Skeletal muscle tissue (tissue), 4 donors: ENCODE results near the gene NFE2. TPM values are rescaled to one million over a fixed set of nuclear protein-coding genes. Genes with fewer than 3 reads are reported as not detected.
"Not testable (repeated sequence)": the region's sequence is repeated elsewhere in the genome, so short reads cannot be mapped to it uniquely, and the experiment has no call there.

Experiments
- H3K27ac ChIP-seq: one replicate; pipeline ENCODE4 v1.7.0; 2013; ENCODE audit warnings: mild to moderate bottlenecking, low read depth, low read length, inconsistent platforms
- H3K27me3 ChIP-seq, 3 donors: one replicate each; pipeline ENCODE4 v1.7.0; 2013; ENCODE audit warnings: low read length in 3 of 3; ENCODE audit not compliant: control insufficient read depth in 3 of 3, insufficient read depth in 3 of 3
- H3K36me3 ChIP-seq, 3 donors: one replicate each; pipeline ENCODE4 v1.7.0; 2013; ENCODE audit warnings: low read length in 3 of 3; ENCODE audit not compliant: control insufficient read depth in 3 of 3, insufficient read depth in 3 of 3
- H3K4me1 ChIP-seq, 3 donors: one replicate each; pipeline ENCODE4 v1.7.0; 2013; ENCODE audit warnings: low read length in 3 of 3, mild to moderate bottlenecking in 3 of 3; ENCODE audit not compliant: control insufficient read depth in 3 of 3, insufficient read depth in 3 of 3
- H3K4me3 ChIP-seq, 3 donors: one replicate each; pipeline ENCODE4 v1.7.0; 2013; ENCODE audit warnings: low read length in 3 of 3
- H3K9ac ChIP-seq, 3 donors: one replicate each; pipeline ENCODE4 v1.7.0; 2013; ENCODE audit warnings: low read length in 3 of 3, mild to moderate bottlenecking in 3 of 3, moderate library complexity in 2 of 3, low read depth in 1 of 3
- H3K9me3 ChIP-seq, 3 donors: one replicate each; pipeline ENCODE4 v1.7.0; 2013; ENCODE audit warnings: low read length in 3 of 3; ENCODE audit not compliant: control insufficient read depth in 3 of 3
- total RNA-seq: library from RNA; depleted of rRNA; stranded (reverse); fragments of >200 nt; gene quantifications from one replicate; pipeline ENCODE4 v1.2.3, GENCODE V29; 2014
- donor health status: Osteomylitis.

The NFE2 gene
- total RNA-seq, 1 donor from 2014 or later: 5.2 TPM

DNA sequence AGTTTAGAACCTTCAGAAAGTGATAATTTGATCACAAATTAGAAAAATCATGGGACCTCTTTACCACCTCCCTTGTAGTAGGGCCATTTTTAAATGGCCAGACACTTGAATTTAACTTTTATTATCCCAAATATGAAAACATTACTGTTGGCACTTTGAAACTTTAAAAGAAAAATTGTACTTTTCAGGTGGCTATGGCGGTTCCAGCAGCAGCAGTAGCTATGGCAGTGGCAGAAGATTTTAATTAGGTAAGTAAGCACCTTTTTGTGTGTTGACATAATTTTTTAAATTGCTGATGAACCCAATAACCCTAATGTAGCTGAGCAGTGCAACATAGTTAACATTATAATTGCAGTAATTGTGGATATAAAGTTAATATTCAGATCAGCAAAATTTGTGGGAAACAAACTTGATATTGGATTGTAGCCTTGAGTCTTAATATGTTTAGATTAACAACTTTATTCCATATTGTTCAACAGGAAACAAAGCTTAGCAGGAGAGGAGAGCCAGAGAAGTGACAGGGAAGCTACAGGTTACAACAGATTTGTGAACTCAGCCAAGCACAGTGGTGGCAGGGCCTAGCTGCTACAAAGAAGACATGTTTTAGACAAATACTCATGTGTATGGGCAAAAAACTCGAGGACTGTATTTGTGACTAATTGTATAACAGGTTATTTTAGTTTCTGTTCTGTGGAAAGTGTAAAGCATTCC, 16.6 kb downstream of the NFE2 start:
- Histone ChIP-seq H3K4me1 (peaks cover 64 to 79% (median 68%) of the 10 kb centered on the region in 3 donors), H3K9ac (peak overlapping the region in 2 of 3 donors; percentile 34 to 52), H3K4me3 (peak overlapping the region in 1 of 3 donors; percentile 17), H3K36me3 (peaks cover 36 to 60% (median 52%) of the 10 kb centered on the region in 3 donors)
- not testable (repeated sequence) for H3K9me3 ChIP-seq, H3K27me3 ChIP-seq, H3K27ac ChIP-seq

GRCh38 chr12:54282949-54283593, 17.7 kb downstream of the NFE2 start:
- Histone ChIP-seq H3K27me3 (no peaks in the 10 kb centered on the region), H3K27ac (no peak overlapping the region), H3K36me3 (peaks cover 36 to 60% (median 49%) of the 10 kb centered on the region in 3 donors), H3K9ac (peak overlapping the region; percentile 27 to 96 (median 43)), H3K4me1 (peaks cover 70 to 76% (median 72%) of the 10 kb centered on the region in 3 donors), H3K4me3 (peak overlapping the region; percentile 16 to 89 (median 32)), H3K9me3 (no peaks in the 10 kb centered on the region)

- H3K27me3 ChIP-seq, H3K9me3 ChIP-seq: not testable (repeated sequence)
- peak overlapping the region; percentile 89 to 97 (median 97) for H3K4me3 ChIP-seq
- peaks cover 27 to 48% (median 41%) of the 10 kb centered on the region in 3 donors for H3K36me3 ChIP-seq
- H3K9ac ChIP-seq: peak overlapping the region; percentile 86 to 99 (median 96)
- peaks cover 61 to 69% (median 65%) of the 10 kb centered on the region in 3 donors for H3K4me1 ChIP-seq
- peak overlapping the region; percentile 97 for H3K27ac ChIP-seq
These were observed 19.1 kb downstream of the NFE2 start for GRCh38 chr12:54281694-54282093.

DNA sequence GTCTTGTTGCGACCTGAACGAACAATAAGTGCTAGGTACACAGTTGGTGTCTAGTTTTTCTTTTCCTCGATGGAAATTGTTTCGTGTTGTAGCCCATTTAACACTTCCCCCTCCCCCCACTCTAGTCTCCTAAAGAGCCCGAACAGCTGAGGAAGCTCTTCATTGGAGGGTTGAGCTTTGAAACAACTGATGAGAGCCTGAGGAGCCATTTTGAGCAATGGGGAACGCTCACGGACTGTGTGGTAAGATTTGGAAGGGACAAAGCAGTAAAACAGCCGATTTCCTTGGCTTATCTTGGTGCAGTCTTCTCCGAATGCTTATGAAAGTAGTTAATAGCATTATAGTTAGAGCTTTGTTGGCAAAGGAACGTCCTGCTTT, 19.6 kb downstream of the NFE2 start:
- not testable (repeated sequence) for H3K27me3 ChIP-seq, H3K9me3 ChIP-seq
- Histone ChIP-seq H3K4me1 (peaks cover 59 to 65% (median 60%) of the 10 kb centered on the region in 3 donors), H3K36me3 (peaks cover 27 to 44% (median 38%) of the 10 kb centered on the region in 3 donors), H3K27ac (peak overlapping the region; percentile 97), H3K4me3 (peak overlapping the region; percentile 89 to 97 (median 97)), H3K9ac (peak overlapping the region; percentile 86 to 99 (median 96))

DNA sequence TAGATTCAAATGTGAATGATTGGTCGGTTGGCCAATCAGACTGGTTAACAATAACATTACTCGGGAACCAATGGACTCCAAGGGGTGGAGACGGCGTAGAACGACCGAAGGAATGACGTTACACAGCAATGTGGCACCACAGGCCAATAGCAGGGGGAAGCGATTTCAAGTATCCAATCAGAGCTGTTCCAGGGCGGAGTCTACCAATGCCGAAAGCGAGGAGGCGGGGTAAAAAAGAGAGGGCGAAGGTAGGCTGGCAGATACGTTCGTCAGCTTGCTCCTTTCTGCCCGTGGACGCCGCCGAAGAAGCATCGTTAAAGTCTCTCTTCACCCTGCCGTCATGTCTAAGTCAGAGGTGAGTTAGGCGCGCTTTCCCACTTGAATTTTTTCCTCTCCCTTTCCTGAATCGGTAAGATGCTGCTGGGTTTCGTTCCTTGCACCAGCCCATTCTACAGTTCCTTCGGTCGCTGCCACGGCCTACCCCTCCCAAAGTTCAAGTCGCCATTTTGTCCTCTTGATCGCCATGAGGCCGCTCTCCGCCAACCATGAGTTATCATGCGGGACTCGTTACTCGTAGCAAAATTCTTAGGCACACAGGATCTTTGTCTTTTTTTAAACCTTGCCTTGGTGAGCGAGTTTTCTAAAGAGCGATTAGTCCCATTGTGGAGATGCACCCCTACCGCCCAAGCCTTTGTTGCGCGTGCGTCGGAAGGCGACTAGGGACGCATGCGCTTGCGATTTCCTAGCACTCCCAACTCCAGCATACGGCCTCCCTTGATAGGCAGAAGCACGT, 20.2 kb downstream of the NFE2 start, which contains the start of gene HNRNPA1:
Gene HNRNPA1 (plus strand): TSS at position 259 of the 793 bp plus-strand sequence. CDS start 82 bp downstream, at position 341.
- peak within 1 kb of the TSS; percentile 89 to 97 (median 97) for H3K4me3 ChIP-seq
- peak within 1 kb of the TSS; percentile 97 for H3K27ac ChIP-seq
- H3K36me3 ChIP-seq: peaks cover 27 to 38% (median 33%) of the 10 kb centered on the region in 3 donors
- H3K9ac ChIP-seq: peak within 1 kb of the TSS; percentile 89 to 99 (median 96)
- no peaks in the 10 kb centered on the region for H3K9me3 ChIP-seq
- H3K4me1 ChIP-seq: peaks cover 54 to 60% (median 55%) of the 10 kb centered on the region in 3 donors
- H3K27me3 ChIP-seq: no peaks in the 10 kb centered on the region

DNA sequence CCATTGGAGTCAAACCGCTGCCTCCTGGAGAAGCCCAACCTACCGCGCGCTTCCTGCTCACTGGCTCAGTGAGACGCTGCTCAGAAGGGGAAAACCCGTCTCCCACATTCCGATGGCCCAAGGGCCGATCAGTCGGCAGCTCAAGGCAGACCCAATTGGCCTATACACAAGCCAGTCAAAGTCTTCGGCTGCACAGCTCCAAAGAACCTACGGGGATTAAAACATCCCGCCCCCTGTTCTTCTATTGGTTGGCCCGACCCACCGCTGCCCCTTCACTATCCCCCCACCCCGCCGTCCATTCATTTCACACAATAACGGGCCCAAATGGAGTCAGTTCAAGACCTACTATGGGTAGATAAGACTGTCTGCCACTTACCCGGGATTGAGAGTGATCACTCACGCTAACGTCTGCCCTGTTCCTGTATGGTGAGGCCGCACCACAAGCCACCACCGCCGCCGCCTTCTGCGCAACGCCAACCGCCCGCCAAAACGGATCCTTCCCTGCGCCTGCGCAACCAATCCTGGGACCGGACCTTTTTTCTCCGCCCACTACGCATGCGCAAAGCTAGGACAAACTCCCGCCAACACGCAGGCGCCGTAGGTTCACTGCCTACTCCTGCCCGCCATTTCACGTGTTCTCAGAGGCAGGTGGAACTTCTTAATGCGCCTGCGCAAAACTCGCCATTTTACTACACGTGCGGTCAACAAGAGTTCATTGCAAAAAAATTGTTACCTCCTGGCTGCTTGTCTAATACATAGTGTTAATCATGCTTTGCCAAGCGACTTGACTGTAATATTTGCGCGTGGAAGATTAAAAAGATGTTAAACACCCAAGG, 21.0 kb downstream of the NFE2 start, which contains the start of gene CBX5:
Gene CBX5 (minus strand): TSS at position 491 of the 836 bp plus-strand sequence. CDS start 22,472 bp downstream, outside the sequence.
- peak within 1 kb of the TSS; percentile 89 to 97 (median 97) for H3K4me3 ChIP-seq
- peaks cover 24 to 33% (median 27%) of the 10 kb centered on the region in 3 donors for H3K36me3 ChIP-seq
- H3K9ac ChIP-seq: peak within 1 kb of the TSS; percentile 89 to 99 (median 96)
- no peaks in the 10 kb centered on the region for H3K9me3 ChIP-seq
- no peaks in the 10 kb centered on the region for H3K27me3 ChIP-seq
- H3K4me1 ChIP-seq: peaks cover 48 to 52% (median 50%) of the 10 kb centered on the region in 3 donors
- peak within 1 kb of the TSS; percentile 97 for H3K27ac ChIP-seq

DNA sequence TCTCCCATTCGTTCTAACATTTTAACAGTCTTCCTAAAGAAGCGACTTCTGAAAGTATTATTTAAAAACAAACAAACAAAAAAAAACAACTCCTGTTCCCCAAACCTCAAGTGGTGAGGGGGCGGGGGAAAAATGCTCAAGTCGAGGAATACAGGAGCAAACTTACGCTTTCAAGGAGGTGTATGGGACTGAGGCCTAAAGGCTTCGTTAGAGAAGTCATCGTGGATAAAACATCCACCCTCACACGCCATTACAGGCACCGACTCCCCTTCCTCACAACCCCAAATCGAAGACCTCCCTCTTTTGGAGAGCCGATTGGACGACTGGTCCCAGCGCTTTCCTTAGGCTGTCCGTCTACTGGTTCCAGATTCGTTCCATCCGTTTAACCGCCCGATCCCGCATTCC, 21.6 kb downstream of the NFE2 start:
- H3K27ac ChIP-seq: peak overlapping the region; percentile 97
- peak overlapping the region; percentile 89 to 93 (median 91) for H3K9ac ChIP-seq
- peaks cover 44 to 50% (median 46%) of the 10 kb centered on the region in 3 donors for H3K4me1 ChIP-seq
- peaks cover 23 to 30% (median 24%) of the 10 kb centered on the region in 3 donors for H3K36me3 ChIP-seq
- no peaks in the 10 kb centered on the region for H3K9me3 ChIP-seq
- H3K4me3 ChIP-seq: peak overlapping the region; percentile 86 to 96 (median 89)
- no peaks in the 10 kb centered on the region for H3K27me3 ChIP-seq

- Histone ChIP-seq H3K36me3 (peaks cover 10 to 17% (median 10%) of the 10 kb centered on the region in 3 donors), H3K4me3 (peak overlapping the region in 1 of 3 donors; percentile 34), H3K9ac (peak overlapping the region; percentile 13 to 93 (median 36)), H3K27me3 (no peaks in the 10 kb centered on the region), H3K27ac (peak overlapping the region; percentile 97), H3K9me3 (no peaks in the 10 kb centered on the region), H3K4me1 (peaks cover 36 to 49% (median 44%) of the 10 kb centered on the region in 3 donors)
These were observed 23.0 kb downstream of the NFE2 start for GRCh38 chr12:54277823-54278276.
